GM12878 (cell line): ENCODE data around the gene TMEM252. TPM values are rescaled to one million over a fixed set of nuclear protein-coding genes. Genes with fewer than 3 reads are reported as not detected.

Experiments used
- BHLHE40 ChIP-seq, 2 experiments: fragments of 450-650 bp in 1 of 2; IDR thresholded peaks; 2 replicates each; pipeline ENCODE4 v1.6.1; 2011 to 2017; ENCODE audit warnings: low read depth in 2 of 2, borderline replicate concordance in 1 of 2, improper control_type of control experiment in 1 of 2, low read length in 1 of 2, mild to moderate bottlenecking in 1 of 2
- BMI1 ChIP-seq: fragments of 450-650 bp; IDR thresholded peaks from 2 replicates; pipeline ENCODE4 v1.6.1; 2016; ENCODE audit warnings: mild to moderate bottlenecking, moderate library complexity, borderline replicate concordance
- HCFC1 ChIP-seq: fragments of 150-350 bp; IDR thresholded peaks from 2 replicates; pipeline ENCODE4 v1.6.1; 2014; ENCODE audit warnings: low read length
- HDAC2 ChIP-seq: fragments of 200-600 bp; sonication (generic); IDR thresholded peaks from 2 replicates; pipeline ENCODE4 v1.6.1; 2017
- LARP7 ChIP-seq: fragments of 450-650 bp; IDR thresholded peaks from 2 replicates; pipeline ENCODE4 v1.6.1; 2017; ENCODE audit warnings: mild to moderate bottlenecking
- MEF2B ChIP-seq: fragments of 450-650 bp; IDR thresholded peaks from 2 replicates; pipeline ENCODE4 v1.6.1; 2018; ENCODE audit warnings: mild to moderate bottlenecking, moderate library complexity; ENCODE audit not compliant: partially characterized antibody, poor library complexity, severe bottlenecking
- PAX8 ChIP-seq: fragments of 450-650 bp; IDR thresholded peaks from 2 replicates; pipeline ENCODE4 v1.6.1; 2017; ENCODE audit warnings: mild to moderate bottlenecking, moderate library complexity
- SMC3 ChIP-seq: IDR thresholded peaks from 2 replicates; pipeline ENCODE4 v1.6.1; 2011; ENCODE audit warnings: low read length, improper control_type of control experiment, borderline replicate concordance
- TCF7 ChIP-seq: IDR thresholded peaks from 2 replicates; pipeline ENCODE4 v1.6.1; 2014; ENCODE audit warnings: antibody characterized with exemption, borderline replicate concordance
- WRNIP1 ChIP-seq: IDR thresholded peaks from 2 replicates; pipeline ENCODE4 v1.6.1; 2011; ENCODE audit warnings: low read depth, low read length, improper control_type of control experiment, borderline replicate concordance
- ZSCAN29 ChIP-seq: fragments of 450-650 bp; IDR thresholded peaks from 2 replicates; pipeline ENCODE4 v1.6.1; 2017; ENCODE audit warnings: mild to moderate bottlenecking, moderate library complexity
- polyA plus RNA-seq, 11 experiments: library from polyadenylated mRNA; depleted of rRNA in 4 of 11; unstranded in 6 of 11; stranded (reverse) in 5 of 11; fragments of >200 nt; fragmentation: Nextera tagmentation in 4 of 11; fragmentation: Illumina TruSeq in 1 of 11; extraction: Ambion mirVana in 4 of 11; extraction: Trizol in 1 of 11; gene quantifications; 1 replicate in 1 of 11; 2 replicates in 10 of 11; pipeline versions ENCODE4 v1.2.1 to v1.2.3, GENCODE V29; 2011 to 2016; ENCODE audit warnings: inconsistent platforms in 2 of 11, missing spikeins in 2 of 11, low read depth in 1 of 11
- total RNA-seq, 4 experiments: library from RNA; depleted of rRNA in 3 of 4; stranded (reverse); fragments of >200 nt in 3 of 4; fragmentation: Illumina TruSeq in 1 of 4; extraction: Trizol in 1 of 4; gene quantifications; 2 replicates each; pipeline versions ENCODE4 v1.2.1 to v1.2.3, GENCODE V29; 2013 to 2021
- TF ChIP-seq, protein P1 (sequence below): fragments of 450-650 bp; IDR thresholded peaks from 2 replicates; pipeline ENCODE4 v1.6.1; 2014; ENCODE audit warnings: mild to moderate bottlenecking
- TF ChIP-seq, protein P2 (sequence below): IDR thresholded peaks from 2 replicates; pipeline ENCODE4 v1.6.1; 2011; ENCODE audit warnings: low read depth, low read length, improper control_type of control experiment, borderline replicate concordance
- TF ChIP-seq, protein P3 (sequence below): IDR thresholded peaks from 2 replicates; pipeline ENCODE4 v1.6.1; 2011; ENCODE audit warnings: low read depth, mild to moderate bottlenecking, low read length, moderate library complexity, borderline replicate concordance; ENCODE audit errors: extremely low read depth
- TF ChIP-seq, protein P4 (sequence below): fragments of 450-650 bp; IDR thresholded peaks from 2 replicates; pipeline ENCODE4 v1.6.1; 2018; ENCODE audit warnings: borderline replicate concordance, mild to moderate bottlenecking; ENCODE audit not compliant: partially characterized antibody
- TF ChIP-seq, protein P5 (sequence below): fragments of 450-650 bp; IDR thresholded peaks from 2 replicates; pipeline ENCODE4 v1.6.1; 2017; ENCODE audit warnings: mild to moderate bottlenecking, low read depth, inconsistent platforms; ENCODE audit not compliant: poor library complexity, severe bottlenecking
- TF ChIP-seq, protein P6 (sequence below): fragments of 450-650 bp; IDR thresholded peaks from 2 replicates; pipeline ENCODE4 v1.6.1; 2016; ENCODE audit warnings: mild to moderate bottlenecking

The TMEM252 gene
- total and polyA plus RNA-seq, 10 of the 15 experiments (the other 5 are each of a cell fraction or from before 2014, with no cell fraction given) = not detected

DNA sequence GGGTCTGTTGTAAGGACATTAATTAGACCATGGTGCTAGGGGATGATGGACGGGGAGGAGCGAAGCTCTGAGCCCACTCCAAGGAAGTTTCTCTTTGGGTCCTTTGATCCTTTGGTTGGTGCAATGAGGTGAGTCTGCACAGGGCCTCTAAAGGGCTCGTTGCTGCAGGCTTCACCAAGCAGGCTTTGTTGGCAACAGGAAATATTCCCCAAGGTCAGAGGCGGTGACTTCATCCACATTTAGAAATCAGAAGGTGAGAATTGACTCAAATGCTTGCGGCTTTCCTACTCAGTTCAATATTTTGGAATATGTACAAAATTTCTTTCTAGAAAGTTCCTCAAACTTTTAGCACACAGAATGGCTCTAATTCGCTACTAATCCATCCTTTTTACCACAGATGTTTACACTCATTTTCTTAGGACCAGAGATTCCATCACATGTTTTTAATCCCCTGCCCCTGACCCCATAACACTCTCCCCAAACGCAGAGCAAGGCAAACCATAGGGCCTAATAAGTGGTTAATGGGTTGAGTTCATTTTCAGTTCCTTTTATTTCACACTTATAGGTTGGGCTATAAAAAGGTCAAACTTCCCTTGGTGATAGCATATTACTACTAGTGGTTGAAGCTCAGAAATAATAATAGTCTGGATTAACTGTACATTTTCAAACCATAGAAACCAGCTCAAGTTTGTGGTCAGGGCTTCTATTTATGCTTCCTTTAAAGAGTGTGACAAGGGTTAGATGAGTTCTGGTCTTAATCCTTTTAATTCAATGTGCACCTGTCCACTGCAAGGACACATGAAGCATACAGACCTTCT lies 37.3 kb upstream of the TMEM252 start (continued):
- no peak for TF ChIP-seq HCFC1
- TF ChIP-seq, protein P1, sequence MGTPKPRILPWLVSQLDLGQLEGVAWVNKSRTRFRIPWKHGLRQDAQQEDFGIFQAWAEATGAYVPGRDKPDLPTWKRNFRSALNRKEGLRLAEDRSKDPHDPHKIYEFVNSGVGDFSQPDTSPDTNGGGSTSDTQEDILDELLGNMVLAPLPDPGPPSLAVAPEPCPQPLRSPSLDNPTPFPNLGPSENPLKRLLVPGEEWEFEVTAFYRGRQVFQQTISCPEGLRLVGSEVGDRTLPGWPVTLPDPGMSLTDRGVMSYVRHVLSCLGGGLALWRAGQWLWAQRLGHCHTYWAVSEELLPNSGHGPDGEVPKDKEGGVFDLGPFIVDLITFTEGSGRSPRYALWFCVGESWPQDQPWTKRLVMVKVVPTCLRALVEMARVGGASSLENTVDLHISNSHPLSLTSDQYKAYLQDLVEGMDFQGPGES = no peak
- peak; percentile 59; the same call in 1 of the 2 replicates for TF ChIP-seq BMI1
- no peak for TF ChIP-seq PAX8
- TF ChIP-seq WRNIP1 = no peak
- TF ChIP-seq, protein P2, sequence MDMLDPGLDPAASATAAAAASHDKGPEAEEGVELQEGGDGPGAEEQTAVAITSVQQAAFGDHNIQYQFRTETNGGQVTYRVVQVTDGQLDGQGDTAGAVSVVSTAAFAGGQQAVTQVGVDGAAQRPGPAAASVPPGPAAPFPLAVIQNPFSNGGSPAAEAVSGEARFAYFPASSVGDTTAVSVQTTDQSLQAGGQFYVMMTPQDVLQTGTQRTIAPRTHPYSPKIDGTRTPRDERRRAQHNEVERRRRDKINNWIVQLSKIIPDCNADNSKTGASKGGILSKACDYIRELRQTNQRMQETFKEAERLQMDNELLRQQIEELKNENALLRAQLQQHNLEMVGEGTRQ = no peak
- peak; percentile 8 to 23; a peak in 1 of 4 replicates for TF ChIP-seq BHLHE40 (IDR thresholded peaks at IDR 0.05; ENCODE audit: borderline replicate concordance in 1 of 2, low read depth in 2 of 2, low read length in 1 of 2)
- TF ChIP-seq LARP7 = no peak; the same call in 1 of the 2 replicates
- TF ChIP-seq, protein P3, sequence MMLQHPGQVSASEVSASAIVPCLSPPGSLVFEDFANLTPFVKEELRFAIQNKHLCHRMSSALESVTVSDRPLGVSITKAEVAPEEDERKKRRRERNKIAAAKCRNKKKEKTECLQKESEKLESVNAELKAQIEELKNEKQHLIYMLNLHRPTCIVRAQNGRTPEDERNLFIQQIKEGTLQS = no peak
- TF ChIP-seq SMC3 = no peak
- TF ChIP-seq, protein P4, sequence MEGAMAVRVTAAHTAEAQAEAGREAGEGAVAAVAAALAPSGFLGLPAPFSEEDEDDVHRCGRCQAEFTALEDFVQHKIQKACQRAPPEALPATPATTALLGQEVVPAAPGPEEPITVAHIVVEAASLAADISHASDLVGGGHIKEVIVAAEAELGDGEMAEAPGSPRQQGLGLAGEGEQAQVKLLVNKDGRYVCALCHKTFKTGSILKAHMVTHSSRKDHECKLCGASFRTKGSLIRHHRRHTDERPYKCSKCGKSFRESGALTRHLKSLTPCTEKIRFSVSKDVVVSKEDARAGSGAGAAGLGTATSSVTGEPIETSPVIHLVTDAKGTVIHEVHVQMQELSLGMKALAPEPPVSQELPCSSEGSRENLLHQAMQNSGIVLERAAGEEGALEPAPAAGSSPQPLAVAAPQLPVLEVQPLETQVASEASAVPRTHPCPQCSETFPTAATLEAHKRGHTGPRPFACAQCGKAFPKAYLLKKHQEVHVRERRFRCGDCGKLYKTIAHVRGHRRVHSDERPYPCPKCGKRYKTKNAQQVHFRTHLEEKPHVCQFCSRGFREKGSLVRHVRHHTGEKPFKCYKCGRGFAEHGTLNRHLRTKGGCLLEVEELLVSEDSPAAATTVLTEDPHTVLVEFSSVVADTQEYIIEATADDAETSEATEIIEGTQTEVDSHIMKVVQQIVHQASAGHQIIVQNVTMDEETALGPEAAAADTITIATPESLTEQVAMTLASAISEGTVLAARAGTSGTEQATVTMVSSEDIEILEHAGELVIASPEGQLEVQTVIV = no peak
- peak; percentile 61; the same call in 1 of the 2 replicates for TF ChIP-seq TCF7
- no peak for TF ChIP-seq ZSCAN29
- TF ChIP-seq, protein P5, sequence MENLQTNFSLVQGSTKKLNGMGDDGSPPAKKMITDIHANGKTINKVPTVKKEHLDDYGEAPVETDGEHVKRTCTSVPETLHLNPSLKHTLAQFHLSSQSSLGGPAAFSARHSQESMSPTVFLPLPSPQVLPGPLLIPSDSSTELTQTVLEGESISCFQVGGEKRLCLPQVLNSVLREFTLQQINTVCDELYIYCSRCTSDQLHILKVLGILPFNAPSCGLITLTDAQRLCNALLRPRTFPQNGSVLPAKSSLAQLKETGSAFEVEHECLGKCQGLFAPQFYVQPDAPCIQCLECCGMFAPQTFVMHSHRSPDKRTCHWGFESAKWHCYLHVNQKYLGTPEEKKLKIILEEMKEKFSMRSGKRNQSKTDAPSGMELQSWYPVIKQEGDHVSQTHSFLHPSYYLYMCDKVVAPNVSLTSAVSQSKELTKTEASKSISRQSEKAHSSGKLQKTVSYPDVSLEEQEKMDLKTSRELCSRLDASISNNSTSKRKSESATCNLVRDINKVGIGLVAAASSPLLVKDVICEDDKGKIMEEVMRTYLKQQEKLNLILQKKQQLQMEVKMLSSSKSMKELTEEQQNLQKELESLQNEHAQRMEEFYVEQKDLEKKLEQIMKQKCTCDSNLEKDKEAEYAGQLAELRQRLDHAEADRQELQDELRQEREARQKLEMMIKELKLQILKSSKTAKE = peak; percentile 69
- TF ChIP-seq MEF2B = peak; percentile 88
- TF ChIP-seq, protein P6, sequence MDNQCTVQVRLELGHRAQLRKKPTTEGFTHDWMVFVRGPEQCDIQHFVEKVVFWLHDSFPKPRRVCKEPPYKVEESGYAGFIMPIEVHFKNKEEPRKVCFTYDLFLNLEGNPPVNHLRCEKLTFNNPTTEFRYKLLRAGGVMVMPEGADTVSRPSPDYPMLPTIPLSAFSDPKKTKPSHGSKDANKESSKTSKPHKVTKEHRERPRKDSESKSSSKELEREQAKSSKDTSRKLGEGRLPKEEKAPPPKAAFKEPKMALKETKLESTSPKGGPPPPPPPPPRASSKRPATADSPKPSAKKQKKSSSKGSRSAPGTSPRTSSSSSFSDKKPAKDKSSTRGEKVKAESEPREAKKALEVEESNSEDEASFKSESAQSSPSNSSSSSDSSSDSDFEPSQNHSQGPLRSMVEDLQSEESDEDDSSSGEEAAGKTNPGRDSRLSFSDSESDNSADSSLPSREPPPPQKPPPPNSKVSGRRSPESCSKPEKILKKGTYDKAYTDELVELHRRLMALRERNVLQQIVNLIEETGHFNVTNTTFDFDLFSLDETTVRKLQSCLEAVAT = 0 out of 2 replicates have a peak, but pooled peaks have one; percentile 38
- TF ChIP-seq HDAC2 = no peak
